SH-SY5Y (cell line): ENCODE measurements around the gene LRRK1.

Experiments
- GATA2 ChIP-seq: IDR thresholded peaks from 2 replicates; pipeline ENCODE4 v1.6.1; 2011; ENCODE audit warnings: mild to moderate bottlenecking, low read depth, low read length
- GATA3 ChIP-seq: IDR thresholded peaks from 2 replicates; pipeline ENCODE4 v1.6.1; 2011; ENCODE audit warnings: low read depth, mild to moderate bottlenecking, low read length, moderate library complexity

- TF ChIP-seq GATA2 (no peak), GATA3 (no peak)
Measured at GRCh38 chr15:100940767-100941379, 21.7 kb downstream of the LRRK1 start.
